K562 (cell line): ENCODE data around the gene QPCT. TPM values are rescaled to one million over a fixed set of nuclear protein-coding genes. Genes with fewer than 3 reads are reported as not detected.
A peak's percentile ranks its signal among the peaks of the same experiment; 100 is the strongest.

Experiments used
- ATAC-seq: fragments of 200-7000 bp; cut with Tn5 transposase; 3 replicates; pipeline ENCODE4 v1.9.1; 2020; ENCODE audit warnings: moderate library complexity
- BruUV-seq: library from RNA; stranded (reverse); fragments of 400-500 nt; replicated peaks from 2 replicates; lab custom pipeline; 2021; lab: Mats Ljungman, UMichigan
- CTCF ChIA-PET: fragments of 300-600 bp; formaldehyde crosslinking; extraction: SDS; loops from one replicate; lab custom pipeline; 2021; ENCODE audit warnings: low intra/inter-chr PET ratio; lab: Yijun Ruan, JAX
- POLR2A ChIA-PET: fragments of 300-600, 350-650 bp; sonication (Branson Sonifier 250); formaldehyde crosslinking; extraction: SDS; loops from one replicate; lab custom pipeline; 2021; ENCODE audit warnings: antibody characterized with exemption, inconsistent platforms; lab: Yijun Ruan, JAX
- DNase-seq, 4 experiments: peaks; one replicate each; pipeline versions ENCODE4 v3.0.0 to v3.0.0-alpha.2; 2011 to 2018; ENCODE audit warnings: low spot score in 3 of 4, mixed read lengths in 3 of 4; ENCODE audit errors: extremely low read depth in 1 of 4
- FAIRE-seq: peaks from 2 replicates; lab custom pipeline; 2011; peaks lifted over from hg19 to GRCh38; lab: Jason Lieb, UNC
- H2AFZ ChIP-seq: 2 replicates; pipeline ENCODE4 v1.6.0; 2011; ENCODE audit warnings: low read depth, low read length, control low read depth, inconsistent platforms
- H3K27ac ChIP-seq: fragments of 200-600 bp; 3 replicates; pipeline ENCODE4 v1.8.0; 2011; ENCODE audit warnings: low read depth, mild to moderate bottlenecking, control low read depth, inconsistent platforms, low read length, moderate library complexity, mixed read lengths; ENCODE audit errors: extremely low read depth
- H3K27me3 ChIP-seq, 2 experiments: fragments of 300-600 bp in 1 of 2; 2 replicates in 1 of 2; 3 replicates in 1 of 2; pipeline versions ENCODE4 v1.6.0 to v1.8.0; 2011; ENCODE audit warnings: inconsistent platforms in 2 of 2, low read length in 2 of 2, mild to moderate bottlenecking in 1 of 2, mixed read lengths in 1 of 2, moderate library complexity in 1 of 2; ENCODE audit not compliant: control insufficient read depth in 2 of 2, insufficient read depth in 2 of 2
- H3K36me3 ChIP-seq: fragments of 300-600 bp; 3 replicates; pipeline ENCODE4 v1.8.0; 2011; ENCODE audit warnings: mild to moderate bottlenecking, low read length, inconsistent platforms; ENCODE audit not compliant: control insufficient read depth, insufficient read depth
- H3K4me1 ChIP-seq, 2 experiments: fragments of 200-600 bp in 1 of 2; replicated peaks in 1 of 2; 2 replicates in 1 of 2; 3 replicates in 1 of 2; pipeline versions ENCODE4 v1.5.1 to v1.8.0; 2011; ENCODE audit warnings: inconsistent platforms in 2 of 2, low read length in 2 of 2, mild to moderate bottlenecking in 1 of 2, mixed read lengths in 1 of 2, moderate library complexity in 1 of 2; ENCODE audit not compliant: control insufficient read depth in 2 of 2, insufficient read depth in 2 of 2
- H3K4me2 ChIP-seq: 2 replicates; pipeline ENCODE4 v1.6.1; 2011; ENCODE audit warnings: low read length, control low read depth, inconsistent platforms, mixed read lengths; ENCODE audit not compliant: insufficient read depth
- H3K4me3 ChIP-seq: fragments of 200-600 bp; sonication (generic), shearing (Covaris generic); 2 replicates; pipeline ENCODE4 v1.5.1; 2016; ENCODE audit warnings: control low read depth, inconsistent platforms
- H3K79me2 ChIP-seq: fragments of 200-600 bp; 3 replicates; pipeline ENCODE4 v1.8.0; 2011; ENCODE audit warnings: low read length, inconsistent platforms; ENCODE audit not compliant: control insufficient read depth, insufficient read depth
- H3K9ac ChIP-seq, 2 experiments: 2 replicates each; pipeline versions ENCODE4 v1.6.0 to v1.6.1; 2011; ENCODE audit warnings: low read depth in 2 of 2, low read length in 2 of 2, control low read depth in 1 of 2, inconsistent platforms in 1 of 2, mild to moderate bottlenecking in 1 of 2, mixed read lengths in 1 of 2; ENCODE audit not compliant: insufficient read depth in 1 of 2
- H3K9me1 ChIP-seq: one replicate; pipeline ENCODE4 v1.6.0; 2011; ENCODE audit warnings: inconsistent platforms, mild to moderate bottlenecking, low read length, moderate library complexity; ENCODE audit not compliant: control insufficient read depth, insufficient read depth
- H3K9me3 ChIP-seq: replicated peaks from 2 replicates; pipeline ENCODE4 v1.5.1; 2011; ENCODE audit warnings: low read depth, low read length, inconsistent platforms; ENCODE audit not compliant: control insufficient read depth, insufficient read depth
- H4K20me1 ChIP-seq: replicated peaks from 2 replicates; pipeline ENCODE4 v1.6.1; 2011; ENCODE audit warnings: low read length, inconsistent platforms, mixed read lengths; ENCODE audit not compliant: control insufficient read depth, insufficient read depth
- DPF2 ChIP-seq: fragments of 450-650 bp; IDR thresholded peaks from 2 replicates; pipeline ENCODE4 v1.6.1; 2016
- NR1H2 ChIP-seq: sonication (generic); formaldehyde crosslinking; IDR thresholded peaks from 2 replicates; pipeline ENCODE4 v1.4.0; 2020; ENCODE audit warnings: mild to moderate bottlenecking, missing genetic modification reagents
- PHF21A ChIP-seq: fragments of 450-650 bp; IDR thresholded peaks from 2 replicates; pipeline ENCODE4 v1.6.1; 2017; ENCODE audit warnings: low read depth, borderline replicate concordance
- POLR2H ChIP-seq: IDR thresholded peaks from 2 replicates; pipeline ENCODE4 v1.6.1; 2016; ENCODE audit warnings: missing genetic modification characterization, low read depth, mild to moderate bottlenecking, control low read depth, missing compliant biosample characterization, moderate library complexity
- SRSF9 ChIP-seq: fragments of 200-400 bp; formaldehyde crosslinking; IDR thresholded peaks from 2 replicates; pipeline ENCODE4 v1.6.1; 2017; ENCODE audit warnings: low read depth, low read length, borderline replicate concordance
- ZKSCAN3 ChIP-seq: fragments of 250-450 bp; sonication (Bioruptor Pico); IDR thresholded peaks from 2 replicates; pipeline ENCODE4 v1.4.0; 2020
- ZNF124 ChIP-seq: sonication (generic); formaldehyde crosslinking; IDR thresholded peaks from 2 replicates; pipeline ENCODE4 v1.8.1; 2022; ENCODE audit warnings: missing genetic modification reagents
- ZNF551 ChIP-seq: fragments of 250-450 bp; sonication (Bioruptor Pico); IDR thresholded peaks from 2 replicates; pipeline ENCODE4 v1.5.0; 2021; ENCODE audit warnings: mild to moderate bottlenecking, moderate library complexity
- WGBS: fragments of 100-300 bp; shearing (Covaris generic); methylation state at CpG from one replicate; pipeline ENCODE4 v1.1.6; 2016; ENCODE audit warnings: low coverage, mixed read lengths; ENCODE audit not compliant: insufficient coverage; ENCODE audit errors: missing lambda C conversion rate; 5-methylcytosine and 5-hydroxymethylcytosine counted together
- in situ Hi-C: fragments of 300-500 bp; cut with MboI; formaldehyde crosslinking; loops from 4 replicates; pipeline ENCODE4 v1.15.0; 2018; ENCODE audit warnings: inconsistent platforms, mixed read lengths
- intact Hi-C: fragments of 100-400 bp; cut with micrococcal nuclease; formaldehyde crosslinking; loops from 2 replicates; pipeline ENCODE4 v1.14.2; 2022
- polyA plus RNA-seq, 8 experiments: library from polyadenylated mRNA; depleted of rRNA in 4 of 8; stranded (reverse) in 5 of 8; unstranded in 3 of 8; fragments of >200 nt; fragmentation: Nextera tagmentation in 2 of 8; fragmentation: Illumina TruSeq in 1 of 8; extraction: Ambion mirVana in 2 of 8; extraction: Trizol in 1 of 8; gene quantifications; 2 replicates each; pipeline versions ENCODE4 v1.2.1 to v1.2.3, GENCODE V29; 2011 to 2014; ENCODE audit warnings: inconsistent platforms in 1 of 8, missing spikeins in 1 of 8
- total RNA-seq, 7 experiments: library from RNA; depleted of rRNA in 6 of 7; stranded (reverse); fragments of >200 nt in 6 of 7; fragmentation: Illumina TruSeq in 2 of 7; extraction: Trizol in 2 of 7; gene quantifications; 2 replicates each; pipeline versions ENCODE4 v1.2.1 to v1.2.3, GENCODE V29; 2011 to 2021; ENCODE audit warnings: low replicate concordance in 1 of 7
- TF ChIP-seq, protein P1 (sequence below), 2 experiments: fragments of 450-650 bp in 1 of 2; IDR thresholded peaks; 2 replicates each; pipeline ENCODE4 v1.6.1; 2011 to 2017; ENCODE audit warnings: low read depth in 2 of 2, antibody characterized with exemption in 1 of 2, borderline replicate concordance in 1 of 2, low read length in 1 of 2, mild to moderate bottlenecking in 1 of 2, mixed read lengths in 1 of 2; ENCODE audit not compliant: control insufficient read depth in 1 of 2
- TF ChIP-seq, protein P2 (sequence below): sonication (generic); formaldehyde crosslinking; IDR thresholded peaks from 2 replicates; pipeline ENCODE4 v1.8.0; 2022; ENCODE audit warnings: mild to moderate bottlenecking, missing genetic modification reagents
- TF ChIP-seq, protein P3 (sequence below): sonication (generic); formaldehyde crosslinking; IDR thresholded peaks from 2 replicates; pipeline ENCODE4 v1.8.0; 2022; ENCODE audit warnings: mild to moderate bottlenecking, missing genetic modification reagents, borderline replicate concordance
- TF ChIP-seq, protein P4 (sequence below), 2 experiments: fragments of 200-800 bp in 1 of 2; sonication (Bioruptor generic) in 1 of 2; sonication (generic) in 1 of 2; formaldehyde crosslinking in 1 of 2; IDR thresholded peaks in 1 of 2; conservative IDR thresholded peaks in 1 of 2; 2 replicates each; pipeline versions ENCODE4 v1.5.0 to v1.6.1; 2016 to 2020; ENCODE audit warnings: missing compliant biosample characterization in 1 of 2, missing genetic modification characterization in 1 of 2, missing genetic modification reagents in 1 of 2

Gene QPCT
- total and polyA plus RNA-seq, 9 of the 15 experiments (the other 6 are each of a cell fraction or from before 2014, with no cell fraction given), result 0.07 TPM; not detected in 8

DNA sequence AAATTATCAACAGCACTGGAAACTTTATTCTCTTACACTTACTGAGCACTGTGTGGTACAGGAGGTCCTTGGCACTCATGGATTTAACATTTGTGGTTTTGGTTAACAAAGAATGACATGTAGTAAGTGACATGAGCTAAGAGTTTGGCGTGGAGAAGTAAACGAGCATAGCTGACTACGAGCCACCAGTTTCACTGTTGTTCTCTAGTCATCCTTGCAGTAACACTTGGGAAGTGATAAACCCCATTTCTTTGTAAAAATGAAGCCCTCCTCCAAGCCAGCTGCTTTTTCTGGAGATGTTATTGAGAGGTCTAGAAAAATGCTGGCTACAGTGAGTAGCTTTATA, 32.7 kb downstream of the QPCT start:
- Histone ChIP-seq H4K20me1 (no peaks in the 10 kb centered on the region), H3K27me3 (peaks cover 9 to 24% of the 10 kb centered on the region in 2 experiments; a peak in 3 of 5 replicates), H3K27ac (no peak overlapping the region), H3K9ac (no peak overlapping the region), H3K9me3 (no peaks in the 10 kb centered on the region), H3K36me3 (no peaks in the 10 kb centered on the region), H3K4me1 (no peaks in the 10 kb centered on the region), H3K79me2 (no peaks in the 10 kb centered on the region), H3K4me3 (no peak overlapping the region), H3K4me2 (no peak overlapping the region), H2AFZ (no peak overlapping the region), H3K9me1 (no peaks in the 10 kb centered on the region)
- DNase-seq (no peak), ATAC-seq (no peak), FAIRE-seq (peak; percentile 54)
- POLR2A ChIA-PET, result interaction anchor here (1.5 kb wide), 1 partner anchor 9 kb away, joined by 3 read pairs; no protein-coding TSS in a partner anchor
- in situ Hi-C loops (no loop called here), intact Hi-C loops (no loop called here)
- CTCF ChIA-PET, result no interaction called here
- 0% methylated on average over 3 of the region's 3 CpGs for WGBS
- no TSS peak for BruUV-seq
- TF ChIP-seq, protein P1, sequence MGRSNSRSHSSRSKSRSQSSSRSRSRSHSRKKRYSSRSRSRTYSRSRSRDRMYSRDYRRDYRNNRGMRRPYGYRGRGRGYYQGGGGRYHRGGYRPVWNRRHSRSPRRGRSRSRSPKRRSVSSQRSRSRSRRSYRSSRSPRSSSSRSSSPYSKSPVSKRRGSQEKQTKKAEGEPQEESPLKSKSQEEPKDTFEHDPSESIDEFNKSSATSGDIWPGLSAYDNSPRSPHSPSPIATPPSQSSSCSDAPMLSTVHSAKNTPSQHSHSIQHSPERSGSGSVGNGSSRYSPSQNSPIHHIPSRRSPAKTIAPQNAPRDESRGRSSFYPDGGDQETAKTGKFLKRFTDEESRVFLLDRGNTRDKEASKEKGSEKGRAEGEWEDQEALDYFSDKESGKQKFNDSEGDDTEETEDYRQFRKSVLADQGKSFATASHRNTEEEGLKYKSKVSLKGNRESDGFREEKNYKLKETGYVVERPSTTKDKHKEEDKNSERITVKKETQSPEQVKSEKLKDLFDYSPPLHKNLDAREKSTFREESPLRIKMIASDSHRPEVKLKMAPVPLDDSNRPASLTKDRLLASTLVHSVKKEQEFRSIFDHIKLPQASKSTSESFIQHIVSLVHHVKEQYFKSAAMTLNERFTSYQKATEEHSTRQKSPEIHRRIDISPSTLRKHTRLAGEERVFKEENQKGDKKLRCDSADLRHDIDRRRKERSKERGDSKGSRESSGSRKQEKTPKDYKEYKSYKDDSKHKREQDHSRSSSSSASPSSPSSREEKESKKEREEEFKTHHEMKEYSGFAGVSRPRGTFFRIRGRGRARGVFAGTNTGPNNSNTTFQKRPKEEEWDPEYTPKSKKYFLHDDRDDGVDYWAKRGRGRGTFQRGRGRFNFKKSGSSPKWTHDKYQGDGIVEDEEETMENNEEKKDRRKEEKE (IDR thresholded peaks at IDR 0.05; ENCODE audit: borderline replicate concordance in 1 of 2, control insufficient read depth in 1 of 2, low read depth in 2 of 2, low read length in 1 of 2), result no peak
- TF ChIP-seq SRSF9 (no peak), ZNF124 (CRISPR knock-in tag) (no peak), NR1H2 (no peak), POLR2H (tag) (no peak), DPF2 (no peak), ZNF551 (CRISPR knock-in tag) (no peak), ZKSCAN3 (CRISPR knock-in tag) (no peak), PHF21A (no peak)
- TF ChIP-seq, protein P2, sequence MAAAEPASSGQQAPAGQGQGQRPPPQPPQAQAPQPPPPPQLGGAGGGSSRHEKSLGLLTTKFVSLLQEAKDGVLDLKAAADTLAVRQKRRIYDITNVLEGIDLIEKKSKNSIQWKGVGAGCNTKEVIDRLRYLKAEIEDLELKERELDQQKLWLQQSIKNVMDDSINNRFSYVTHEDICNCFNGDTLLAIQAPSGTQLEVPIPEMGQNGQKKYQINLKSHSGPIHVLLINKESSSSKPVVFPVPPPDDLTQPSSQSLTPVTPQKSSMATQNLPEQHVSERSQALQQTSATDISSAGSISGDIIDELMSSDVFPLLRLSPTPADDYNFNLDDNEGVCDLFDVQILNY (CRISPR knock-in tag), result no peak
- TF ChIP-seq, protein P3, sequence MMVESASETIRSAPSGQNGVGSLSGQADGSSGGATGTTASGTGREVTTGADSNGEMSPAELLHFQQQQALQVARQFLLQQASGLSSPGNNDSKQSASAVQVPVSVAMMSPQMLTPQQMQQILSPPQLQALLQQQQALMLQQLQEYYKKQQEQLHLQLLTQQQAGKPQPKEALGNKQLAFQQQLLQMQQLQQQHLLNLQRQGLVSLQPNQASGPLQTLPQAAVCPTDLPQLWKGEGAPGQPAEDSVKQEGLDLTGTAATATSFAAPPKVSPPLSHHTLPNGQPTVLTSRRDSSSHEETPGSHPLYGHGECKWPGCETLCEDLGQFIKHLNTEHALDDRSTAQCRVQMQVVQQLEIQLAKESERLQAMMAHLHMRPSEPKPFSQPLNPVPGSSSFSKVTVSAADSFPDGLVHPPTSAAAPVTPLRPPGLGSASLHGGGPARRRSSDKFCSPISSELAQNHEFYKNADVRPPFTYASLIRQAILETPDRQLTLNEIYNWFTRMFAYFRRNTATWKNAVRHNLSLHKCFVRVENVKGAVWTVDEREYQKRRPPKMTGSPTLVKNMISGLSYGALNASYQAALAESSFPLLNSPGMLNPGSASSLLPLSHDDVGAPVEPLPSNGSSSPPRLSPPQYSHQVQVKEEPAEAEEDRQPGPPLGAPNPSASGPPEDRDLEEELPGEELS (CRISPR knock-in tag), result no peak
- TF ChIP-seq, protein P4, sequence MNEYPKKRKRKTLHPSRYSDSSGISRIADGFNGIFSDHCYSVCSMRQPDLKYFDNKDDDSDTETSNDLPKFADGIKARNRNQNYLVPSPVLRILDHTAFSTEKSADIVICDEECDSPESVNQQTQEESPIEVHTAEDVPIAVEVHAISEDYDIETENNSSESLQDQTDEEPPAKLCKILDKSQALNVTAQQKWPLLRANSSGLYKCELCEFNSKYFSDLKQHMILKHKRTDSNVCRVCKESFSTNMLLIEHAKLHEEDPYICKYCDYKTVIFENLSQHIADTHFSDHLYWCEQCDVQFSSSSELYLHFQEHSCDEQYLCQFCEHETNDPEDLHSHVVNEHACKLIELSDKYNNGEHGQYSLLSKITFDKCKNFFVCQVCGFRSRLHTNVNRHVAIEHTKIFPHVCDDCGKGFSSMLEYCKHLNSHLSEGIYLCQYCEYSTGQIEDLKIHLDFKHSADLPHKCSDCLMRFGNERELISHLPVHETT (CRISPR knock-in tag; conservative IDR thresholded peaks at IDR 0.05 in 1 of 2, IDR thresholded peaks at IDR 0.05 in 1 of 2), result no peak
